ENCODE data around the gene RBP7.

DNA sequence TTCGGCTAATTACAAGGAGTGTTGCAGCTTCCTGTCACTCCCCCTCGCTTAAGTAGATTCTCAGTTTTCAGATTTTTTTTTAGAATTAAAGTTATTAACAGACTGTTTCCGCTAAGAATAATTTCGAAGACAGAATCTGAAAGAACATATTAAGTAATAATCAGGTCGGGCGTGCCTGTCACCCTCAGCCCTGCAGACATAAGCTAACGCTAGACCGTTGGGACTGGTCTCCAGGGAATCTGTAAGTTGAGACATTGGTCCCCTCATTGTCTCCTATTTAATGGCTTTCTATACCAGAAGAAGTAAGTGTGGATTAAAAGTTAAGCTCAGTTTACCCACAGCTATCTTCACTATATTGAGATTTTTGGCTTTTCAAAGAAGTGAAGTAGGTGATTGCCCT lies 39.3 kb upstream of the RBP7 start:
- TF ChIP-seq POLR2AphosphoS5 (IDR thresholded peaks at IDR 0.05; ENCODE audit: low read depth) (no peak), GABPA (IDR thresholded peaks at IDR 0.05; ENCODE audit: low read depth) (no peak)
- TF ChIP-seq, protein P1, sequence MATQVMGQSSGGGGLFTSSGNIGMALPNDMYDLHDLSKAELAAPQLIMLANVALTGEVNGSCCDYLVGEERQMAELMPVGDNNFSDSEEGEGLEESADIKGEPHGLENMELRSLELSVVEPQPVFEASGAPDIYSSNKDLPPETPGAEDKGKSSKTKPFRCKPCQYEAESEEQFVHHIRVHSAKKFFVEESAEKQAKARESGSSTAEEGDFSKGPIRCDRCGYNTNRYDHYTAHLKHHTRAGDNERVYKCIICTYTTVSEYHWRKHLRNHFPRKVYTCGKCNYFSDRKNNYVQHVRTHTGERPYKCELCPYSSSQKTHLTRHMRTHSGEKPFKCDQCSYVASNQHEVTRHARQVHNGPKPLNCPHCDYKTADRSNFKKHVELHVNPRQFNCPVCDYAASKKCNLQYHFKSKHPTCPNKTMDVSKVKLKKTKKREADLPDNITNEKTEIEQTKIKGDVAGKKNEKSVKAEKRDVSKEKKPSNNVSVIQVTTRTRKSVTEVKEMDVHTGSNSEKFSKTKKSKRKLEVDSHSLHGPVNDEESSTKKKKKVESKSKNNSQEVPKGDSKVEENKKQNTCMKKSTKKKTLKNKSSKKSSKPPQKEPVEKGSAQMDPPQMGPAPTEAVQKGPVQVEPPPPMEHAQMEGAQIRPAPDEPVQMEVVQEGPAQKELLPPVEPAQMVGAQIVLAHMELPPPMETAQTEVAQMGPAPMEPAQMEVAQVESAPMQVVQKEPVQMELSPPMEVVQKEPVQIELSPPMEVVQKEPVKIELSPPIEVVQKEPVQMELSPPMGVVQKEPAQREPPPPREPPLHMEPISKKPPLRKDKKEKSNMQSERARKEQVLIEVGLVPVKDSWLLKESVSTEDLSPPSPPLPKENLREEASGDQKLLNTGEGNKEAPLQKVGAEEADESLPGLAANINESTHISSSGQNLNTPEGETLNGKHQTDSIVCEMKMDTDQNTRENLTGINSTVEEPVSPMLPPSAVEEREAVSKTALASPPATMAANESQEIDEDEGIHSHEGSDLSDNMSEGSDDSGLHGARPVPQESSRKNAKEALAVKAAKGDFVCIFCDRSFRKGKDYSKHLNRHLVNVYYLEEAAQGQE (IDR thresholded peaks at IDR 0.05; ENCODE audit: insufficient replicate concordance, low read depth), result no peak
- TF ChIP-seq, protein P2, sequence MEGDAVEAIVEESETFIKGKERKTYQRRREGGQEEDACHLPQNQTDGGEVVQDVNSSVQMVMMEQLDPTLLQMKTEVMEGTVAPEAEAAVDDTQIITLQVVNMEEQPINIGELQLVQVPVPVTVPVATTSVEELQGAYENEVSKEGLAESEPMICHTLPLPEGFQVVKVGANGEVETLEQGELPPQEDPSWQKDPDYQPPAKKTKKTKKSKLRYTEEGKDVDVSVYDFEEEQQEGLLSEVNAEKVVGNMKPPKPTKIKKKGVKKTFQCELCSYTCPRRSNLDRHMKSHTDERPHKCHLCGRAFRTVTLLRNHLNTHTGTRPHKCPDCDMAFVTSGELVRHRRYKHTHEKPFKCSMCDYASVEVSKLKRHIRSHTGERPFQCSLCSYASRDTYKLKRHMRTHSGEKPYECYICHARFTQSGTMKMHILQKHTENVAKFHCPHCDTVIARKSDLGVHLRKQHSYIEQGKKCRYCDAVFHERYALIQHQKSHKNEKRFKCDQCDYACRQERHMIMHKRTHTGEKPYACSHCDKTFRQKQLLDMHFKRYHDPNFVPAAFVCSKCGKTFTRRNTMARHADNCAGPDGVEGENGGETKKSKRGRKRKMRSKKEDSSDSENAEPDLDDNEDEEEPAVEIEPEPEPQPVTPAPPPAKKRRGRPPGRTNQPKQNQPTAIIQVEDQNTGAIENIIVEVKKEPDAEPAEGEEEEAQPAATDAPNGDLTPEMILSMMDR (IDR thresholded peaks at IDR 0.05; ENCODE audit: insufficient read depth, low read length), result no peak
